IPS-18c (cell line): ENCODE results near the gene GSTT2.
"Not testable (repeated sequence)": the region's sequence is repeated elsewhere in the genome, so short reads cannot be mapped to it uniquely, and the experiment has no call there.

Source experiments
- H3K4me3 ChIP-seq: 2 replicates; pipeline ENCODE4 v1.7.0; 2013; ENCODE audit warnings: low read depth, mild to moderate bottlenecking, low read length, moderate library complexity; ENCODE audit not compliant: insufficient read depth
- H3K9me3 ChIP-seq: one replicate; pipeline ENCODE4 v1.6.1; 2013; ENCODE audit warnings: mild to moderate bottlenecking, low read length, moderate library complexity; ENCODE audit not compliant: control insufficient read depth, insufficient read depth

Gene GSTT2

DNA sequence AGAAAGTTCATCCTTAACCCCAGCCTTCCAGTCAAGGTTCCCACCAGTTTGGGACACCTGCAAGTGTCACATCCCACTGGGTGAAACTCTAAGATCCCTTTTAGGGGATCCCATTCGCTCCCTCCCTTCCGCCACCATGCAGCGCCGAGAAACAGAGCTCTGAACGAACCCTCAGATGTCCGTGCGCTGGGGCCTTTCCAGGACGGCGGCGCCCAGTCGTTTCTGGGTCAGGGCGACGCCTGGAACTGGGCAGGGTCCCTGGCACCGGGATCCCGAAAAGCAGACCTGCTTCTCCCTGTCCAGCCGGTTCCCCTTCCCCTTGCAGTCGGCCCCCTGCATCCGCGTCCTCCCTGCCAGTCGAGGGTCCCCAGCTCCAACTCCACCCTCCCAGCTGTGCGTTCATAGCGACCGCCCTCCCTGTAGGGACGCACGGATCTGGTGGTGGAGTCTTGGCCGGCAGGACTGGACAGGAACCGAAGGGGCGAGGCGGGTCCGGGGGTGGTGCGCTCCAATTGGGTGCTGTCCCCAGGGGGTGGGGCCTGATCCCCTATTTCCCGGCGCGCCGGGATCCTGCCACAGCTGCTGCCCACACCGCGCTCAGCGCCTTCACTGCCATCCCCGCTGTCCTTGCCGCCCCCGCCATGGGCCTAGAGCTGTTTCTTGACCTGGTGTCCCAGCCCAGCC is at the start of gene GSTT2:
Gene GSTT2 (plus strand): TSS at position 578 of the 684 bp plus-strand sequence.
- H3K4me3 ChIP-seq, H3K9me3 ChIP-seq: not testable (repeated sequence)

DNA sequence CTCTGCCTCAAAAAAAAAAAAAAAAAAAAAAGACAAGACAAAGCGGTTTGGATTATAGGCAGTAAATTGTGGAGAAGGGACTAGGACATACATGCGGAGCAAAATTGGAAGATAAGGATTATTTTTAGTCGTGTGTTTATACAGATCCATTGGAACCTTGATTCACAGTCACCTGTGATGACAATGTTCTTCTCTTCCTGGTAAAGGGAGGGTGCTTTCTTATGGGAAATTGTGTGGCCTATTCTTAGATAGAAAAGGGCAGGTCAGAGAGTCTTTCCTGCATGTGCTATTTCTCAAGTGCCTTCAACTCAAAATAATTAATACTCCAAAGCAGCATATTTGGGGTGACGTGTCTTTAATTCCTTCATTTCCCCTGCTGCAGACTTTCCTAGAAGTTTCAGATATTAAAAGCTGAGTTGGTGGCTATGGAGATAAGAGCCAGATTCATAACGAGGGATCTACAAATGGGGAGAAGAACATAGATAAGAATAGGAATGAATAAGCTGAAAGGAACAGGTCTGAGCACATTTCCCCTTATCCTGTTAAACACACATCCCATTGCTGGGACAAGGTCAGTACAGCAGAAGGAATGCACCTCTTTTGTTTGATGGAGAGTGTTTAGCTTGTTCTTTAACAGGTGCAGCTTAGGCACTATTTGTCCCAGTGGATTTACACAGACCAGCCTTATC is 41.5 kb upstream of the GSTT2 start:
- H3K4me3 ChIP-seq: no peak overlapping the region
- H3K9me3 ChIP-seq: no peaks in the 10 kb centered on the region

DNA sequence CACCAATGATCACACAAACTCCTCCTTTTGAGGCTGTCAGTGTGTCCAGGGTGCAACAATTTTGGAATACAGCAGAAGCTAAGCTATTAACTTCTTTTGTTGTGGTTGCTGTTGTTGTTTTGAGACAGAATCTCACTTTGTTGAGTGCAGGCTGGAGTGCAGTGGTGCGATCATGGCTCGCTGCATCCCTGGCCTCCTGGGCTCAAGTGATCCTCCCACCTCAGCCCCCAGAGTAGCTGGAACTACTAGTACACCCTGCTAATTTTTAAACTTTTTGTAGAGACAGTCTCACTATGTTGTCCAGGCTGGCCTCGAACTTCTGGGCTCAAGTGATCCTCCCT is 40.9 kb upstream of the GSTT2 start:
- no peaks in the 10 kb centered on the region for H3K9me3 ChIP-seq
- no peak overlapping the region for H3K4me3 ChIP-seq

DNA sequence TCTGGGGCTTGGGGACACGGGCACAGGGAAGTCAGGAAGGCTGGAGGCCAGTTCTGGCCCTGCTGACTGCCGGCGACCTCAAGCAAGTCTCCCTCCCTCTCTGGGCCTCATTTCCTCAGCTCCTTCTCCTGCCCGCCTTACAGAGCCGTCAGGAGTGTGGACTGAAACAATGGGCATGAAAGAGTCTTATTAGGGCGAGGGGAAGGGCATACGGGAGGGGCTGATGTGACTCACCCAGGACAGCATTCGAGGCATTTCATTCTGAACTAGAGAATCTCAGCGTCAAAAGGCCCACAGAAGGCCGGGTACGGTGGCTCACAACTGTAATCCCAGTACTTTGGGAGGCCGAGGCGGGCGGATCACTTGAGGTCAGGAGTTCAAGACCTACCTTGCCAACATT is 39.8 kb upstream of the GSTT2 start:
- not testable (repeated sequence) for H3K9me3 ChIP-seq, H3K4me3 ChIP-seq

DNA sequence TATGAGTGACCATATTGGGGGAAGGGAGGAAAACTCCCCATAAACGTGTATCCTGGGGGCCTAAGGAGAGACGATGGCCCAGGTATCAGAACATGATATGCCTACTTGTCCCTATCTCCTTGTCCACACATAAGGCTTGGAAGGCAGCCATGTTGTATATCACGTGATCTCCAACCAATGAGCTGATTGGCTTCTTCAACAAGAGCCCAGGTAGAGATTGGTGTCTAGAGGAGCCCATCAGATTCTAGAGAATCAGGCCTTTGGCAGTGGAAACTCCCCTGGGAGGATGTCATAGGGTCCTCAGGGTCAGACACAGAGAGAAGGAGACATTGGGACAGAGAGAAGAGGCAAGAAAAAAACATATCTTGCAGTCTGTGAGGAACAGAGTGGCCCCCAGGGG is 32.5 kb upstream of the GSTT2 start:
- not testable (repeated sequence) for H3K9me3 ChIP-seq, H3K4me3 ChIP-seq

DNA sequence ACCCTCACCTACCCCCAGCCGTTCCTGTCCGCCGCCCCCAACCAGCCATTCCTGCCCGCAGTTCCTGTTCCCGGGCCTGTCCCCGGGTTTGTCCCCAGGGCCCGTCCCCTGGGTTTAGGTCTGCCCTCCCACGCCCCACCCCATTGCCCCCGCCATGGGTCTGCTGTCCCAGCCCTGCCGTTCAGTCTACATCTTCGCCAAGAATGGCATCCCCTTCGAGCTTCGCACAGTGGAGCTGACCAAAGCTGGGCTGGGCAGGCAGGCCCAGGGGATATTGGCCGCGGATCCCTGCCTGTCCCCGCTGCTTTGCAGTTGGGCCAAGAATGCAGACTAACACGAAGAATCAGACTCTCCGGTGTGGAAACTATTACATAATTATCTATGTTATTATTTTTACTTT is 30.2 kb upstream of the GSTT2 start:
- not testable (repeated sequence) for H3K4me3 ChIP-seq, H3K9me3 ChIP-seq

DNA sequence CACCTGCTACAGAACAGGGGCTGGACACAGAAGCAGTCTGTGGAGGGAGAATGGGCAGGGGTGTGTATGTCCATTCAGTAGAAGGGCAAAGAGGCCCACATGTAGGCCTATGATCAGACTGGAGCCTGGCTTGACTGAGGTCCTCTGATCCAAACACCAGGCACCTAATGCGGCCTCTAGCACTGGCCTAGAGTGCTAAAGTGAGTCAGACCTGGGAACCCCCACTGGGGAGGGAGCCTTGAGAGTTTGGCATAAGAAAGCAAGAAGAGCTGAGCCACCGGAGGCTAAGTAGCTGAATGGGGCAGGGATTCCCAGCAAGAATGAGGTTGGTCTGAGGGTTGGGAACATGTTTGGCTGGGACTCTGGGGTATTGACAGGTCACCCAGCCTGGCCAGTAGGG is 28.6 kb upstream of the GSTT2 start:
- H3K9me3 ChIP-seq, H3K4me3 ChIP-seq: not testable (repeated sequence)

DNA sequence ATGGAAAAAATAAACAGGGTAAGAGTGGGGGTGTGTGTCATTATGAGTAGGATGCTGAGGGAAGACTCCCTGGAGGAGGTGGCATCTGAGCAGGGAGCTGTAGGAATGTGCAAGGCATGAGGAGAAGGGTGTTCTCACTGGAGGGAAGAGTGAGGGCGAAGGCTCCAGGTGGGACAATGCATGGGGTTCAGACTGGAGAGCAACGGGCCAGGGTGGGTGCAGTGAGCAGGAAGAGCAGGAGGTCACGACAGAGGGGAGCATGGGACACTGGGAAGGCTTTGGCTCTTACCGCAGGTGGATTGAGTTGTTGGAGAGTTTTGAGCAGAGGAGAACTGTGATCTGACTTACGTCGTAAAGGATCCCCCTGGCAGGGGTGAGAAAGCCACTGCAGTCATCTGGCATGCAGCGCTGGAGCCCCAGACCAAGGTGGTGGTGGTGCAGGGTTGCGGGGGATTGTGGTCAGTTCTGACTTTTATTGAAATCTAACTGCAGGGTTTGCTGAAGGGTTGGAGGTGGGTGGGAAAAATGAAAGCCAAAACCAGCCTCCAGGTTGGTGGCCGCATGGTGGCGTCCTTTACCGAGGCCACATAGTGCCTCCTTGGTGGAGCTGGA is 27.0 kb upstream of the GSTT2 start:
- not testable (repeated sequence) for H3K4me3 ChIP-seq, H3K9me3 ChIP-seq

DNA sequence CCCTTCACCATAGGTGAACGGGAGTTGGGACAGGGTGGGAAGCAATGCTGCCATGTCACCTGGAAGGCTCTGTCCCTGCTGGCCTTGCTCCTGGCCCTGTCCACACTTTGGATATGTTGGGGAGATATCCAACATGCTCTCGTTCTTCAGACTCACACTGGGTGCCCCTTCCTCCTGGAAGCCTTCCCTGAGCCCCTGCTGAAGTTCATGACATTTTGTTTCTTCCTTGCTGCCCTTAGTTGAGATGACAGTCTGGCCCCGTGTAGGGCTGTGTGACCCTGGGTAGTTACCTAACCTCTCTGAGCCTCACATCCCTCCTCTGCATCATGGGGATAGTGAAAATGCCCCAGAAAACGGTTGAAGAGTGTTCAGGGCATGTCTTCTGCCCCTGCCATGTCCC is 26.4 kb upstream of the GSTT2 start:
- not testable (repeated sequence) for H3K9me3 ChIP-seq, H3K4me3 ChIP-seq

DNA sequence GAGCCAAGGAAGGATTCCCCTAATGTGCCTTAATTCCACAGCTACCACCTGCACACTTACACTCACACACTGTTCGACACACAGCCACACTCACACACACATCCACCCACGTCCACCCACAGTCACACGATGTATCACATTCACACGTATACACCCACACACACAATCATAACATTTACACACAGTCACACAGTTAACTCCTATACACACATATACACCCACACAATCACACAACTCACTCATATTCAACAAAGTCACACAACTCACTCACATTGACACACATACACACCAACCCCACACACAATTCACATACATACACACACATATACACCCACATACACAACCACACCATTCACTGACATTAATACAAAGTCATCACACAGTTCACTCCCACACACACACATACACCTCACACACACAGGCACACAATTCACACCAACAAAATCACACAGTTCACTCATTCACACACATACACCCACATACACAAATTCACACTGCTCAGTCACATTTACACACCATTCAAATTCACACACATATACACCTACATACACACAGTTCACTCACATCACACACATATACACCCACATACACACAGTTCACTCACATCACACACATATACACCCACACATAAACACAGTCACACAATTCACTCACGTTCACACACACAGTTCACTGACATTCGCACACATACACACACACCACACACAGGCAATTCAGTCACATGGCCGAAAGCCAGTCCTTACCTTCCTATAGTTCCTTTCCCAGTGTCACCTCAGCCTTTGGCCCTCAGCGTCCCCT is 25.5 kb upstream of the GSTT2 start:
- not testable (repeated sequence) for H3K4me3 ChIP-seq, H3K9me3 ChIP-seq

DNA sequence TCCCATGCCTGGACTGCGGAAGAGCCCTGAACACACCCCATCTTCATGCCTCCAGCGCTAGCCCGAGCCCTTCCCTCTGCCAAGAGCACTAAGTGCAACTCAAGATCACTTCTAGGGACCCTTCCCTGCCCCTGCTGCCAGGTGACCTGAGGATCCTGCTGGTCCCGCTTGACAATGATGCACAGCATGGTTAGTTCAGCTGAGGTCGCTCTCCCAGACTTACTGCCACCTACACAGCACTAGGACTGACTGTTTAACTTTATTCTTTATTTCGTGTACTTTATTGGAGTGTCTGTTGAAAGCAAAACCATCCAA is 25.0 kb upstream of the GSTT2 start:
- H3K9me3 ChIP-seq, H3K4me3 ChIP-seq: not testable (repeated sequence)

DNA sequence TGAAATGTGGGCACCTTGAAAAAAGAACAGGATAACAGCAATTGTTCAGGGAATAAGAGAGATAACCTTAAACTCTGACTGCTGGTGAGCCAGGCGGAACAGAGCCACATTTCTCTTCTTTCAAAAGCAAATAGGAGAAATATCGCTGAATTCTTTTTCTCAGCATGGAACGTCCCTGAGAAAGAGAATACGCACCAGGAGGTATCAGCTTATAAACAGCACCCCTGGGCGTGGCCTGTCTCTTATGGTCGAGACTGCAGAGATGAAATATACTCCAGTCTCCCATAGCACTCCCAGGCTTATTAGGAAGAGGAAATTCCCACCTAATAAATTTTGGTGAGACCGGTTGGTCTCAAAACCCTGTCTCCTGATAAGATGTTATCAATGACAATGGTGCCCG is 24.0 kb upstream of the GSTT2 start:
- not testable (repeated sequence) for H3K9me3 ChIP-seq, H3K4me3 ChIP-seq

DNA sequence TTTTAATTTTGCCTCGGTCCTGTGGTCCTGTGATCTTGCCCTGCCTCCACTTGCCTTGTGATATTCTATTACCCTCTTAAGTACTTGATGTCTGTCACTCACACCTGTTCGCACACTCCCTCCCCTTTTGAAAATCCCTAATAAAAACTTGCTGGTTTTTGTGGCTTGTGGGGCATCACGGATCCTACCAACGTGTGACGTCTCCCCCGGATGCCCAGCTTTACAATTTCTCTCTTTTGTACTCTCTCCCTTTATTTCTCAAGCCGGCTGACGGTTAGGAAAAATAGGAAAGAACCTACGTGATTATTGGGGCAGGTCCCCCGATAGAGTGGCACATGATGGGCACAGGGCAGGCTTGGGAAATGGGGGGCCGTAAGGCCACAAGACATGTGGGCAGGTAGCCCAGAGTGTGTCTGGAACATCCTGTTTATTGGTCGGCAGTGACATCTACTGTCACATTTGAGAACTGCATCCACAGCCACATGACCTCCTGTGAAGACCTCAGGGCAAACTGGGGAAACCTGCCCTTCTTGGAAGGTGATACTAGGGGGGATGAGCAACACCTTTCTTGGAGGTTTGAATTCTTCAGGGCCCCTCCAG is 23.5 kb upstream of the GSTT2 start:
- H3K9me3 ChIP-seq, H3K4me3 ChIP-seq: not testable (repeated sequence)

DNA sequence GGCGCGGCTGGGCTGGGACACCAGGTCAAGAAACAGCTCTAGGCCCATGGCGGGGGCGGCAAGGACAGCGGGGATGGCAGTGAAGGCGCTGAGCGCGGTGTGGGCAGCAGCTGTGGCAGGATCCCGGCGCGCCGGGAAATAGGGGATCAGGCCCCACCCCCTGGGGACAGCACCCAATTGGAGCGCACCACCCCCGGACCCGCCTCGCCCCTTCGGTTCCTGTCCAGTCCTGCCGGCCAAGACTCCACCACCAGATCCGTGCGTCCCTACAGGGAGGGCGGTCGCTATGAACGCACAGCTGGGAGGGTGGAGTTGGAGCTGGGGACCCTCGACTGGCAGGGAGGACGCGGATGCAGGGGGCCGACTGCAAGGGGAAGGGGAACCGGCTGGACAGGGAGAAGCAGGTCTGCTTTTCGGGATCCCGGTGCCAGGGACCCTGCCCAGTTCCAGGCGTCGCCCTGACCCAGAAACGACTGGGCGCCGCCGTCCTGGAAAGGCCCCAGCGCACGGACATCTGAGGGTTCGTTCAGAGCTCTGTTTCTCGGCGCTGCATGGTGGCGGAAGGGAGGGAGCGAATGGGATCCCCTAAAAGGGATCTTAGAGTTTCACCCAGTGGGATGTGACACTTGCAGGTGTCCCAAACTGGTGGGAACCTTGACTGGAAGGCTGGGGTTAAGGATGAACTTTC is 18.7 kb upstream of the GSTT2 start, which contains the start of gene GSTT2B:
Gene GSTT2B (minus strand): TSS at position 112 of the 688 bp plus-strand sequence. CDS start 64 bp downstream, at position 48.
- not testable (repeated sequence) for H3K4me3 ChIP-seq, H3K9me3 ChIP-seq

DNA sequence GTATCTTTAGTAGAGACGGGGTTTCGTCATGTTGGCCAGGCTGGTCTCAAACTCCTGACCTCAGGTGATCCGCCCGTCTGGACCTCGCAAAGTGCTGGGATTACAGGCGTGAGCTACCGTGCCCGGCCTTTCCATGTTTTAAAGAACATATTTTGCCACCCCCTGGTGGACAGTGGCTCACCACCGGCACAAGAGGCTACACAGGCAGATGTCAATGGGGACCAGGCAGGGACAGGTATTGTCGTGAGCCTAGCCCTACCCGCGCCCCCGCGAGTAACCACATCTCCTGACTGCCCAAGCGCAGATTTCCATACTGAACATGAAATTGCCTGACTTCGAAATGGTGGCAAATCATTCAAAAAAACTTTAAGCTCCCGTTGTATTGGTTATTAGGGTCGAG is 13.8 kb upstream of the GSTT2 start:
- not testable (repeated sequence) for H3K9me3 ChIP-seq

DNA sequence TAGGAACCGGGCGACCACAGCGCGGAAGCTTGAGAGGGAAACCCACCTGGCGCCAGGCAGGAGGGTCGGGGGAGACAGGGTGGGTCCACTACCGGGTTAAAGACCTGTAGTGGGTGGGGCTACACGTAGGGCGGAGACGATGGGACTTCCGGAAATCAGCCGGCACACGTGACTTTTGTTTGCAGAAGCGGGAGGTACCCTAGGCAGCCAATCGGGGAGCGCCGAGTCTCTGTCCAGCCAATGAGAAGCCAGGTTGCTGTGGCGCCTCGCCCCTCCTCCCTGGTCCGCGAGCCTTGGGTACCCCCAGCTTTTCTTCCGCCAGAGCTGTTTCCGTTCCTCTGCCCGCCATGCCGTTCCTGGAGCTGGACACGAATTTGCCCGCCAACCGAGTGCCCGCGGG is 13.4 kb upstream of the GSTT2 start, which contains the start of gene DDTL:
Gene DDTL (plus strand): TSS at position 321 of the 400 bp plus-strand sequence. CDS start 27 bp downstream, at position 348.
- not testable (repeated sequence) for H3K4me3 ChIP-seq, H3K9me3 ChIP-seq

More for the DNA sequence above, 13.8 kb upstream of the GSTT2 start:
- not testable (repeated sequence) for H3K4me3 ChIP-seq

DNA sequence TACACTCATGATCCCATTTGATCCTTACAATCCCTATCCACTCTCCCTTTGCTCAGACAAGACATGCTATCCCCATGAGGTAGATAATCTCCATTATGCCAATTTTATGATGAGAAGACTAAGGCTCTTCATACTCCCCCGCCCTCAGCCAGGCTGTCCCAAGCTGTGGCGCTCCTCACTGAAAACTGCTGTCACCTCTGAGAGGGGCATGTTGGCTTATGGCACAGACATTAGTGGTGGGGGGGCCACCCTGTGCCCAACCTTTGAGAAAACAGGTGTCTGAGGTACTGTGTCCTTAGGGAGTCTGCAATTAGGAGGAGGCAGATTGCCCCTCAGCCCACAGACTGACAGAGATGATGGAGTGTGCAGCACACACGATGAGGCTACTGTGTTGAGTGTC is 10.9 kb upstream of the GSTT2 start:
- Histone ChIP-seq H3K4me3 (no peak overlapping the region), H3K9me3 (no peaks in the 10 kb centered on the region)
